Right atrium auricular region (tissue), 2 donors: ENCODE results near the gene C16orf74. TPM values are rescaled to one million over a fixed set of nuclear protein-coding genes. Genes with fewer than 3 reads are reported as not detected.
A peak's percentile ranks its signal among the peaks of the same experiment; 100 is the strongest.

ENCODE experiments used
- DNase-seq: peaks from one replicate; pipeline ENCODE4 v3.0.0-alpha.2; 2019; ENCODE audit warnings: low spot score
- H3K27ac ChIP-seq, 2 donors: fragments of 200-600 bp; sonication (generic); 1 replicate in 1 of 2; 2 replicates in 1 of 2; pipeline ENCODE4 v1.5.1; 2016 to 2019
- H3K27me3 ChIP-seq, 2 donors: fragments of 200-600 bp; sonication (generic); one replicate each; pipeline versions ENCODE4 v1.5.1 to v1.6.0; 2017 to 2019
- H3K36me3 ChIP-seq: fragments of 200-600 bp; sonication (generic); one replicate; pipeline ENCODE4 v1.5.1; 2016
- H3K4me1 ChIP-seq, 2 donors: fragments of 200-600 bp; sonication (generic); one replicate each; pipeline versions ENCODE4 v1.5.1 to v1.6.0; 2017 to 2019
- H3K4me3 ChIP-seq, 2 donors: fragments of 200-600 bp; sonication (generic); 1 replicate in 1 of 2; 2 replicates in 1 of 2; pipeline ENCODE4 v1.5.1; 2017 to 2019; ENCODE audit warnings: mild to moderate bottlenecking in 1 of 2, moderate library complexity in 1 of 2
- H3K9me3 ChIP-seq, 2 donors: fragments of 200-600 bp; sonication (generic); one replicate each; pipeline ENCODE4 v1.5.1; 2019
- total RNA-seq, 2 donors: library from RNA; depleted of rRNA; stranded (reverse); fragments of >200 nt; gene quantifications; one replicate each; pipeline ENCODE4 v1.1.0, GENCODE V29; 2016
- TF ChIP-seq, protein P1 (sequence below), 2 donors: fragments of 200-600 bp; sonication (generic); IDR thresholded peaks; one replicate each; pipeline ENCODE4 v1.5.1; 2019; ENCODE audit warnings: antibody characterized with exemption in 2 of 2

The C16orf74 gene
- total RNA-seq, 2 donors from 2014 or later = 0.79 to 1.4 TPM

DNA sequence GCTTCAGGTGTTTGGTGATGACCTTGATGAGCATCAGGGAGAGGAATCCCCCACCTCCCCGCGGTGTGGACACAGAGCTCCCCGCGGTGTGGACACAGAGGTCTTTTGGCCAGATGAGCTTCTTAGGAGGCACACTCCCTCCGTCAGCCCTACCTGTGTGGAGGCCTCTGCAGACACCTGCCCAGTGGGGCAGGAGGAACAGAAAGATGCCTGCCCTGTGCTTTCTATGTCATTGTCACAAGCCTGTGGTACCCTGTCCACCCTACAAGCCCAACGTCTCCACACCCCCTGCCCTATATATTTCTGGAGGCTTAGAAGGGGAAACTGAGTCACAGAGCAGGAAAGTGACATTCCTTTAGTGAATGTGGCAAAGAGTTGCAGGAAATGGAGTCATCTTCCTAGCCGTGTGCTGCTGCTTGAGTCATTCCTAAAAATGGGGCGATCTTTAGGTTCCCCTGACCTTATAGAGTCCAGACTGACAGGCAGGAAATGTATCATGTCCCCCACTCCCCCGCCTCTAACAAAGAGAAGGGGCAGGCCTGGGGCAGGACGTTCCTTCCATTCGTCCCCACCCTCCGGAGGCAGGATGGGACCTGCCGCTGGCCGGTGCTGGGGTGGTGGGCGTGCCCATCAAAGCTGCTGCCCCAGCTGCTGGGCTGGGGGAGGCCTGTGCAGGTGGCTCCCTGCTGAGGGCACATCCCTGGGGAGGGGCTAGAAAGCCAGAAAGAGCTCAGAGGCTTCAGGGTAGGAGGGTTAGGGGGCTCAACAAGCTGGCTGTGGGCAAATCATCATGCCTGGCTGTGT, 1.0 kb upstream of the C16orf74 start:
- H3K36me3 ChIP-seq = no peaks in the 10 kb centered on the region
- H3K27ac ChIP-seq = no peak overlapping the region
- no peaks in the 10 kb centered on the region for H3K27me3 ChIP-seq
- no peak overlapping the region for H3K4me3 ChIP-seq
- H3K4me1 ChIP-seq = peaks cover 0 to 30% of the 10 kb centered on the region in 2 donors
- no peaks in the 10 kb centered on the region for H3K9me3 ChIP-seq
- TF ChIP-seq, protein P1, sequence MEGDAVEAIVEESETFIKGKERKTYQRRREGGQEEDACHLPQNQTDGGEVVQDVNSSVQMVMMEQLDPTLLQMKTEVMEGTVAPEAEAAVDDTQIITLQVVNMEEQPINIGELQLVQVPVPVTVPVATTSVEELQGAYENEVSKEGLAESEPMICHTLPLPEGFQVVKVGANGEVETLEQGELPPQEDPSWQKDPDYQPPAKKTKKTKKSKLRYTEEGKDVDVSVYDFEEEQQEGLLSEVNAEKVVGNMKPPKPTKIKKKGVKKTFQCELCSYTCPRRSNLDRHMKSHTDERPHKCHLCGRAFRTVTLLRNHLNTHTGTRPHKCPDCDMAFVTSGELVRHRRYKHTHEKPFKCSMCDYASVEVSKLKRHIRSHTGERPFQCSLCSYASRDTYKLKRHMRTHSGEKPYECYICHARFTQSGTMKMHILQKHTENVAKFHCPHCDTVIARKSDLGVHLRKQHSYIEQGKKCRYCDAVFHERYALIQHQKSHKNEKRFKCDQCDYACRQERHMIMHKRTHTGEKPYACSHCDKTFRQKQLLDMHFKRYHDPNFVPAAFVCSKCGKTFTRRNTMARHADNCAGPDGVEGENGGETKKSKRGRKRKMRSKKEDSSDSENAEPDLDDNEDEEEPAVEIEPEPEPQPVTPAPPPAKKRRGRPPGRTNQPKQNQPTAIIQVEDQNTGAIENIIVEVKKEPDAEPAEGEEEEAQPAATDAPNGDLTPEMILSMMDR (IDR thresholded peaks at IDR 0.05) = no peak
- no peak for DNase-seq

DNA sequence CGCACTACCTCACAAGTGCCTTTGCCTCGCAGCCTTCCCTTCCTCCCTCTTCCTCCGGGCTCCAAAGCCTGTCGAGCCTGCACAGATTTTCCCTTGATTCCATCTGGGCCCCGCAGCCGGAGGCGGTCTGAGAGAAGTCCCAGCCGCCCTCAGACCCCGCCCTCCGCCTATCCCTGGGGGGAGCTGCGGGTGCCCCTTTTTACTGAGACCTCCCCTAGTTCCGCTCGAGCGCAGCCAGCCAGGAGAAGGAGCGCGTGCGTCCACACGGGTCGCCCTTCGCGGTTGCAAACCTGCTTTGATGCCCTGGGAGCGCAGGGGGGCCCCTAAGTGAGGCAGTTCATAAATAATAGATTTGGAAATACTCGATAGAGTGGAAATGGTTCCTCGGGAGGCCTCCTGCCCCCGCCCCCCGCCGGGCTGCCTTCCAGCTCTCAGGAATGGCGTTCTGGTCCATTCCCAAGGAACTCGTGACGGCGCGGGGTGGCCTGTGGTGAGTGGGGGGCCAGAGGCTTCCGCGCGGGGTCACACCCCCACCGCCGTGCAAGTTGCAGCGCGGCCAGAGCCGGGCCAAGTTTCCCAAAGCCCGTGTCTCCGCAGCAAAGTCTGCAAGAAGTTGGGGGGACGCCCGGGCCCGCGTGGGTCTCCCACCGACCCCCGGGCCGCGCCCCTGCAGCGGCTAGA, 610 bp downstream of the C16orf74 start:
- Histone ChIP-seq H3K27ac (no peak overlapping the region), H3K27me3 (no peaks in the 10 kb centered on the region), H3K4me1 (peaks cover 0 to 30% of the 10 kb centered on the region in 2 donors), H3K4me3 (peak overlapping the region; percentile 40 to 66), H3K9me3 (no peaks in the 10 kb centered on the region), H3K36me3 (no peaks in the 10 kb centered on the region)
- no peak for DNase-seq
- TF ChIP-seq, protein P1 (IDR thresholded peaks at IDR 0.05) = no peak

DNA sequence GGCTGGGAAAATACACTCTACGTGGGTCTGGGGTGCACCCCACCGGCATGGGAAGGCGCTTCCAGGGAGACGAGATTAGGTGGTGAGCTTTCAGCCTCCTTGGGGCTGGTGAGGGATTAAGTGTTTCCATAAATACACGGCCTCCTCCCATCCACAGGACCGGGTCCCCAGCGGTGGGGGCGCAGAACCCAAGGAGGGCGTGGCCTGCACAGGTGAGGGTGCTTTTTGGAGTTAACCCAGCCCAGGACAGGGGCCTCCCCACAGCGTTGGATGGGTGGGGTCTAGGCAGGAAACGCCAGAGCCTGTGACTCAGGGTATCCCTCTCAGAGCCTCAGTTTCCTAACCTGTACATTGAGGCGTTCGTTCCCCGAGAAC, 1.1 kb downstream of the C16orf74 start:
- TF ChIP-seq, protein P1 (IDR thresholded peaks at IDR 0.05) = no peak
- H3K27me3 ChIP-seq = no peaks in the 10 kb centered on the region
- DNase-seq = no peak
- peak overlapping the region; percentile 40 to 66 for H3K4me3 ChIP-seq
- H3K36me3 ChIP-seq = no peaks in the 10 kb centered on the region
- H3K9me3 ChIP-seq = no peaks in the 10 kb centered on the region
- H3K27ac ChIP-seq = no peak overlapping the region
- peaks cover 0 to 30% of the 10 kb centered on the region in 2 donors for H3K4me1 ChIP-seq

DNA sequence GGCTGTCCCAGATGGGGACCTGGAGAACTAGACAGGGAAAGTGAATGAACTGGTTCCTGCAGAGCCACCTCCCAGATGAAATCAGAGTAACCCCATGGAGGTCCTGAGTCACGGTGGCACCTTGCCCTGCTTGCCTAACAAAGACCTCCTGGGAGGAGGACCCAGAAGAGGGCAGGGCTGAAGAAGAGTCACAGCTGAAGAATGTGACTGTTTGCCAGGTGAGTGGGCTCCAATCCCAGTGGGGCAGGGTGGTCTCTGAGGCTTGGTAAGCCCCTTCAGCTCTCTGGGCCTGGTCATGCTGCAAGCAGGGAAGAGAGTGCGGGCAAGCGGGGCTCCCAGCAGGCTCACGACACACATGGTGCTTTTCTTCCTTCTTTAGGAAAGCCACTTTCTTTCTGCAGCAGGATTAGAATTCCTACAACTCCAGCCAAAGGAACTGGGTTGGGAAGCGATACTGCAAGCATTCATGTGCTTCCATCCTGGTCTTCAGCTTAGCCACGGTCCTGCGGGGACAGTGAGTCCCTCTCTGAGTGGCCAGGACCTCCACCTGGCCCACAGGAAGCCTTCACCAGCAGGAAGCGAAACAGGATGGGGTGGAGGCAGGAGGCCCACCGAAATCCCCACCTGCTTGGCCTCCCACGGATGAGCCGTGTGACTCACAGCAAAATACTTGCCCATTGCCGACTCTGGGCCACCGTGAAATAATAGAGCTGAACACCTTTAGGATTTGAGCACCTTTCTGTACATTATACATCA, 4.3 kb downstream of the C16orf74 start:
- no peak for DNase-seq

DNA sequence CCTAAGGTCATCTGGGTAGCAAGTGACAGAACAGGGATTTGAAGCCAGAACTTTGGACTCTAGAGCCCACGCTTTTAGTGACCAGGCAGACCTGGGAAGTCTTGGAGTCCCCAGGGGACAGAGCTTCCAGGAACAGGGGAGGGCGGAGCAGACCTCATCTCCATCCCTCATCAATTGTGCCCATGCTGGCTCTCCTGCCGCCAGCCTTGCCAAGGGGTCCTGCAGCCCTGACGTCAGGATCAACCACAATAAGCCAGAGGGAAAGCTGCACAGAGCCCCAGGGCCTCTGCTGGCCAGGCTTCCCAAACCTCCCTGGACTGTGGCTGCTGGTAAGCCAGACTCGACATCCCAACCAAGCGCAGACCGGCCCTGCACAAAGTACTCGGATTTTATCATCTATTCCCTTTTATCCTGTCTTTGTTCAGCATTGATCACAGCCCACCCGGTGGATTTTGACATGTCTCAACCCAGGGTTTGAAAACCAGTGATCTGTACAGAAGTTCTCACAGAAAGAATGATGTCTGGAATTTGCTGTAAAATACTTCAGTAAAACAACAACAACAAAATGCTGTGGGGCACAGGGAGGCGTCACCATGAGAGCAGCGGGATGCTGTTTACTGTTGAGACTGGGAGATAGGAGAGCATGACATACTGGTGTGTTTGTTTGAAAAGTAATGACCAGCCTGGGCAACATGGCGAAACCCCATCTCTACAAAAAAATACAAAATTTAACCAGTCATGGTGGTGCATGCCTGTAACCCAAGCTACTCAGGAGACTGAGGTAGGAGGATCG, 11.8 kb downstream of the C16orf74 start:
- Histone ChIP-seq H3K4me1 (no peaks in the 10 kb centered on the region), H3K27ac (no peak overlapping the region), H3K27me3 (no peaks in the 10 kb centered on the region), H3K9me3 (no peaks in the 10 kb centered on the region), H3K4me3 (no peak overlapping the region), H3K36me3 (no peaks in the 10 kb centered on the region)
- DNase-seq = no peak
- TF ChIP-seq, protein P1 (IDR thresholded peaks at IDR 0.05) = no peak

More for the DNA sequence above, 4.3 kb downstream of the C16orf74 start:
- H3K36me3 ChIP-seq = no peaks in the 10 kb centered on the region
- no peak overlapping the region for H3K27ac ChIP-seq
- no peak overlapping the region for H3K4me3 ChIP-seq
- no peaks in the 10 kb centered on the region for H3K27me3 ChIP-seq
- H3K9me3 ChIP-seq = no peaks in the 10 kb centered on the region
- TF ChIP-seq, protein P1 (IDR thresholded peaks at IDR 0.05) = no peak
- peaks cover 0 to 19% of the 10 kb centered on the region in 2 donors for H3K4me1 ChIP-seq
